ENCODE results near the gene POLDIP2.

- TF ChIP-seq CTCF (IDR thresholded peaks at IDR 0.05 in 8 of 11, conservative IDR thresholded peaks at IDR 0.05 in 3 of 11) (no peak), POLR2A (IDR thresholded peaks at IDR 0.05) (no peak)
These were observed 39.2 kb downstream of the POLDIP2 start for GRCh38 chr17:28317966-28318758.

Data from spleen (tissue), 7 donors.